Parathyroid adenoma (tissue), 2 donors: ENCODE measurements around the gene ZDHHC19.

Experiments
- H2AFZ ChIP-seq: fragments of 300-600 bp; sonication (generic); one replicate; pipeline ENCODE4 v1.7.0; 2017; ENCODE audit warnings: antibody characterized with exemption, mild to moderate bottlenecking
- H3K27ac ChIP-seq: fragments of 300-600 bp; sonication (generic); one replicate; pipeline ENCODE4 v1.7.0; 2017
- H3K27me3 ChIP-seq: fragments of 300-600 bp; sonication (generic); one replicate; pipeline ENCODE4 v1.7.0; 2017; ENCODE audit warnings: low read length; ENCODE audit not compliant: control insufficient read depth, insufficient read depth
- H3K36me3 ChIP-seq: fragments of 300-600 bp; sonication (generic); one replicate; pipeline ENCODE4 v1.7.0; 2017; ENCODE audit warnings: low read length; ENCODE audit not compliant: control insufficient read depth, insufficient read depth
- H3K4me1 ChIP-seq: fragments of 300-600 bp; sonication (generic); one replicate; pipeline ENCODE4 v1.7.0; 2017; ENCODE audit warnings: control low read depth
- H3K4me2 ChIP-seq: fragments of 300-600 bp; sonication (generic); one replicate; pipeline ENCODE4 v1.7.0; 2017; ENCODE audit warnings: low read length
- H3K4me3 ChIP-seq: fragments of 300-600 bp; sonication (generic); one replicate; pipeline ENCODE4 v1.7.0; 2017; ENCODE audit warnings: low read depth, low read length
- H3K79me2 ChIP-seq: fragments of 300-600 bp; sonication (generic); one replicate; pipeline ENCODE4 v1.7.0; 2017; ENCODE audit warnings: control low read depth
- H3K9ac ChIP-seq: fragments of 300-600 bp; sonication (generic); one replicate; pipeline ENCODE4 v1.7.0; 2017; ENCODE audit warnings: mild to moderate bottlenecking
- H3K9me3 ChIP-seq: fragments of 300-600 bp; sonication (generic); one replicate; pipeline ENCODE4 v1.7.0; 2017; ENCODE audit warnings: low read length; ENCODE audit not compliant: control insufficient read depth
- TF ChIP-seq, protein P1 (sequence below): fragments of 300-600 bp; sonication (generic); IDR thresholded peaks from one replicate; pipeline ENCODE4 v1.7.0; 2017; ENCODE audit warnings: antibody characterized with exemption, mild to moderate bottlenecking
- donor health status: primary hyperparathyroidism.

Gene ZDHHC19

DNA sequence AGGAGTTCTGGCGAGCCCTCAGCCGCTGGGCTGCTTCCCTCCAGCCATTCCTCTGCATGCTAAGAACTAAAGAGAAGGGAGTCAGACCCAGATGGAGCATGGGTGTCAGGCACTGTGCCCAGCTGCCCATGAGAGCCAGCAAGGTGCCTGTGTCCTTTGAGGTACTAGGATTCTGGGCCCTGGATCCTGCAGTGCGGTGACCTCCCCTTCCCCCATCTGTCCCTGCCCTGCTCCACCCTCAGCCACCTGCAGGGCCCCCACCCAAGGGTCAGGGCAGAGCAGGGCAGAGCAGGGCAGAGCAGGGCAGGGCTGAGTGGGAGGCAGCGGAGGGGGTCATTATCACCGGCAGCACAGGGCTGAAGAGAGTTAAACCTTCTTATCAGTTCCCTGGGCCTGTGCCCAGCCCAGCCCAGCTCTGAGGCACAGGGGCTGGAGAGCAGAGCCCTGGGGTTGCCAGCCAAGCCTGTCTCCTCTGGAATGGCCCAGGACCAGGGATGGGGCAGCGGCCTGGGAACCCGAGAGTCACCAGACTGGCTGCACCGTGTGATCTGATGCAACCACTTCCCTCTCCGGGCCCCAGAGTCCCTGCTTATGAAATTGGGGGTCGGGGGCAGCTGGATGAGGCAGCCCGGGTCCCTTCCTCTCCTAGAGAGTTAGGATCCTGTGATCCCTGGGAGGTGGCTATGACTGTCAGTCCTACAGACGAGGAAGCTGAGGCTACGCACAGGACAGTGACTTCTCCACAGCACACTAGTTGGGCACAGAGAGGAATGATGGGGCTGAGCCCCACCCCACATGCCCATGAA, 17.3 kb downstream of the ZDHHC19 start:
- Histone ChIP-seq H3K9ac (no peak overlapping the region), H3K9me3 (no peaks in the 10 kb centered on the region), H3K4me3 (no peak overlapping the region), H3K27ac (no peak overlapping the region), H3K4me1 (no peaks in the 10 kb centered on the region), H3K27me3 (no peaks in the 10 kb centered on the region), H3K4me2 (no peak overlapping the region), H2AFZ (no peak overlapping the region), H3K36me3 (no peaks in the 10 kb centered on the region), H3K79me2 (no peaks in the 10 kb centered on the region)
- TF ChIP-seq, protein P1, sequence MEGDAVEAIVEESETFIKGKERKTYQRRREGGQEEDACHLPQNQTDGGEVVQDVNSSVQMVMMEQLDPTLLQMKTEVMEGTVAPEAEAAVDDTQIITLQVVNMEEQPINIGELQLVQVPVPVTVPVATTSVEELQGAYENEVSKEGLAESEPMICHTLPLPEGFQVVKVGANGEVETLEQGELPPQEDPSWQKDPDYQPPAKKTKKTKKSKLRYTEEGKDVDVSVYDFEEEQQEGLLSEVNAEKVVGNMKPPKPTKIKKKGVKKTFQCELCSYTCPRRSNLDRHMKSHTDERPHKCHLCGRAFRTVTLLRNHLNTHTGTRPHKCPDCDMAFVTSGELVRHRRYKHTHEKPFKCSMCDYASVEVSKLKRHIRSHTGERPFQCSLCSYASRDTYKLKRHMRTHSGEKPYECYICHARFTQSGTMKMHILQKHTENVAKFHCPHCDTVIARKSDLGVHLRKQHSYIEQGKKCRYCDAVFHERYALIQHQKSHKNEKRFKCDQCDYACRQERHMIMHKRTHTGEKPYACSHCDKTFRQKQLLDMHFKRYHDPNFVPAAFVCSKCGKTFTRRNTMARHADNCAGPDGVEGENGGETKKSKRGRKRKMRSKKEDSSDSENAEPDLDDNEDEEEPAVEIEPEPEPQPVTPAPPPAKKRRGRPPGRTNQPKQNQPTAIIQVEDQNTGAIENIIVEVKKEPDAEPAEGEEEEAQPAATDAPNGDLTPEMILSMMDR, result no peak

DNA sequence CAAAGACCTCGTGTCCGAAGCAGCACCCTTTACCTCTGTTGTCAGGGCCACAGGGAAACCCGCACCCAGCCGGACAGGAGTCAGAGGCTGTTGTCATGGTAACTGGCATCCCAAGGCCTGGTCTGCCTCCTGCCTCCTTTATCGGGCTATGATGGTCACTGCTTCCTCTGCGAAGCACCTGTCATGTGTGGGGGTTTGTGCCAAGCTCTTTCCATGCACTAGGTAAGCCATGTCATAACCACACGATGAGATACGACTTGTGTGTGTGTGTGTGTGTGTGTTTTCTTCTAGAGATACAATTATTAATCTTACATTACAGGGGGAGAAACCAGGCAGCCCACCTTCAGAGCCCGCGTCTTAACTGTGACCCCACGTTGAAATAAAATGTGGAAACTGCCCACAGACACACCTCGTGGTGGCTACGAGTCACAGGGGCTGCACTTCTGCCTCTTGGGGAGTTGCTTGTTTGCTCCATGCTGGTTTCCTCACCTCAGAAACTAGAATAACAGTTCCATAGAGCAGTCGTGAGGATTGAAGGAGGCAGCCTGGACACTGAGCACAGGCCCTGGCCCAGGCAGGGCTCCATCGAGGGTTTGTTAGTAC, 18.0 kb downstream of the ZDHHC19 start:
- H3K27me3 ChIP-seq, result no peaks in the 10 kb centered on the region
- no peak overlapping the region for H3K9ac ChIP-seq
- no peaks in the 10 kb centered on the region for H3K36me3 ChIP-seq
- H3K4me1 ChIP-seq, result no peaks in the 10 kb centered on the region
- no peak overlapping the region for H3K4me3 ChIP-seq
- no peak overlapping the region for H3K4me2 ChIP-seq
- no peak overlapping the region for H2AFZ ChIP-seq
- no peak overlapping the region for H3K27ac ChIP-seq
- H3K9me3 ChIP-seq, result no peaks in the 10 kb centered on the region
- no peaks in the 10 kb centered on the region for H3K79me2 ChIP-seq
- TF ChIP-seq, protein P1, result no peak

DNA sequence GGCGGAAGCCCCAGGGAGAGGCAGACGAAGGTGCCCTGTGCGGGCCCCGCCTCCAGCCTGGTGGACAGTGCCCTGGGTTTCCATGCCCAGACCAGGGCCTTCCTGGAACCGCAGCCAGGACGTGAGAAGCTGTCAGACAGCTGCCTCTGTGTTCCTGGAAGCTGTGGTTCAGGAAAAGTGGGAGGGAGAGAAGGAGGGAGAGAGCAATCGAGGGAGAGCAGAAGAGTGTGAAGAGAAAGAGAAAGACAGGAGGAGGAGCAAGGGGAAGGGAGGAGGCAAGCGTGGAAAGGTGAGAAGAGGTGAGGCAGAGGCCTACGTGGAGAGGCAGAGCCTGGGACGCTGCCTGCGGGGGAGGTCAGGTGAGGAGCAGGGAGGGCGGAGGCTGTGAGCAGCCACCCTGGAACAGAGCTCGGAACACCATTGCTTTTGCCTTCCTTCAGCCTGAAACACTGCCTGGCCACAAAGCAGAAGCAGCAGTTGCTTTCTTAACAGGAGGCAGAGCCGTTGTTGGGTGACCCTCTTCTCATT, 18.6 kb downstream of the ZDHHC19 start:
- Histone ChIP-seq H2AFZ (peak overlapping the region; percentile 38), H3K27me3 (no peaks in the 10 kb centered on the region), H3K79me2 (no peaks in the 10 kb centered on the region), H3K9ac (no peak overlapping the region), H3K4me2 (no peak overlapping the region), H3K4me1 (no peaks in the 10 kb centered on the region), H3K9me3 (no peaks in the 10 kb centered on the region), H3K4me3 (no peak overlapping the region), H3K27ac (no peak overlapping the region), H3K36me3 (no peaks in the 10 kb centered on the region)
- TF ChIP-seq, protein P1, result no peak

DNA sequence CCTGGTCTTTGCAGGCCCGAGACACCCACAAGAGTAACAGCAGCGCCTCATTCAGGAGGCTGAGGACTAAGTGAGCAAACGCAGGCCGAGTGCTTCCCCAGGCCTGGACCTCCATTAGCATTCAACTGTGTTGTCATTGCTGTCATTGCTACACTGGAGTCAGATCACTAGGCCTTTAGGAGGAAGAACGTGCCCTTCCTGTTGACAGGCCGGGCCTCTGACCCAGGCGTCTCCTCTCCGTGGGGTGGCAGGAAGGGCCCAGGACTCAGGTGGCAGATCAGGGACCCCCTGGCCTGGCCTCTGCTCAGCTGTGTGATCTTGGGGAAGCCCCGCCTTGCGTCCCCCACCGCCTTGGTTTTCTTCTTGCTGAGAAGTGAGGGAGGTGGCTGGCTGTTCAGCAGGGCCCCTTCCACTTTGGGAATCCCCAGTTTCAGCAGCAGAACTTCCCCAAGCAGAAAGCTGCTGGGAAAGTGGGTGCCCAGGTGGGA, 19.1 kb downstream of the ZDHHC19 start:
- H3K36me3 ChIP-seq, result no peaks in the 10 kb centered on the region
- H2AFZ ChIP-seq, result peak overlapping the region; percentile 38
- no peak overlapping the region for H3K4me3 ChIP-seq
- H3K9me3 ChIP-seq, result no peaks in the 10 kb centered on the region
- H3K4me1 ChIP-seq, result no peaks in the 10 kb centered on the region
- H3K9ac ChIP-seq, result no peak overlapping the region
- TF ChIP-seq, protein P1, result no peak
- no peak overlapping the region for H3K27ac ChIP-seq
- H3K27me3 ChIP-seq, result no peaks in the 10 kb centered on the region
- H3K4me2 ChIP-seq, result no peak overlapping the region
- H3K79me2 ChIP-seq, result no peaks in the 10 kb centered on the region
